Testis (tissue), 2 donors: ENCODE results near the gene SUV39H1.
"Not testable (repeated sequence)": the region's sequence is repeated elsewhere in the genome, so short reads cannot be mapped to it uniquely, and the experiment has no call there.

ENCODE experiments used
- CTCF ChIP-seq, 3 experiments: fragments of 450-650 bp in 2 of 3; fragments of 200-600 bp in 1 of 3; sonication (generic) in 1 of 3; IDR thresholded peaks; one replicate each; pipeline ENCODE4 v1.5.1; 2016 to 2019; ENCODE audit warnings: antibody characterized with exemption in 3 of 3, mild to moderate bottlenecking in 2 of 3, moderate library complexity in 1 of 3
- POLR2A ChIP-seq: fragments of 450-650 bp; IDR thresholded peaks from one replicate; pipeline ENCODE4 v1.6.1; 2017; ENCODE audit warnings: antibody characterized with exemption, mild to moderate bottlenecking, moderate library complexity

- not testable (repeated sequence) for TF ChIP-seq CTCF (IDR thresholded peaks at IDR 0.05); POLR2A
Measured at GRCh38 chrX:48680467-48680866, 16.1 kb upstream of the SUV39H1 start.
